Mesothelial cell of epicardium (in vitro differentiated cells): ENCODE data around the gene CEP63. TPM values are rescaled to one million over a fixed set of nuclear protein-coding genes. Genes with fewer than 3 reads are reported as not detected.

Source experiments
- DNase-seq, 2 experiments: peaks; one replicate each; pipeline ENCODE4 v3.0.0; 2021; ENCODE audit warnings: low spot score in 2 of 2; ENCODE audit not compliant: unreplicated experiment in 2 of 2
- H3K27ac Mint-ChIP-seq: 2 replicates; pipeline ENCODE4 v1.8.0; 2021; ENCODE audit warnings: mixed read lengths
- H3K27me3 Mint-ChIP-seq: 2 replicates; pipeline ENCODE4 v1.8.0; 2021; ENCODE audit warnings: low read depth, mixed read lengths
- H3K36me3 Mint-ChIP-seq: 2 replicates; pipeline ENCODE4 v1.8.0; 2021; ENCODE audit warnings: mixed read lengths
- H3K4me1 Mint-ChIP-seq: 2 replicates; pipeline ENCODE4 v1.8.0; 2021; ENCODE audit warnings: mixed read lengths
- H3K4me3 Mint-ChIP-seq: 2 replicates; pipeline ENCODE4 v1.8.0; 2021; ENCODE audit warnings: mild to moderate bottlenecking, moderate library complexity, mixed read lengths
- H3K9me3 Mint-ChIP-seq: 2 replicates; pipeline ENCODE4 v1.8.0; 2021; ENCODE audit warnings: mixed read lengths
- total RNA-seq: library from RNA; stranded (reverse); gene quantifications from 3 replicates; pipeline ENCODE4 v1.2.1, GENCODE V29; 2021
- TF ChIP-seq, protein P1 (sequence below): fragments of 200-600 bp; sonication (generic); IDR thresholded peaks from one replicate; pipeline ENCODE4 v1.5.0; 2021; ENCODE audit warnings: antibody characterized with exemption; ENCODE audit not compliant: unreplicated experiment

The CEP63 gene
- total RNA-seq, 1 donor from 2014 or later, result 22.5 TPM

- no peak for DNase-seq
- peak overlapping the region; percentile 52 for H3K27ac Mint-ChIP-seq
- H3K36me3 Mint-ChIP-seq, result peaks cover 20% of the 10 kb centered on the region
- peak overlapping the region; percentile 86 for H3K4me3 Mint-ChIP-seq
- H3K4me1 Mint-ChIP-seq, result peaks cover 36% of the 10 kb centered on the region
- H3K27me3 Mint-ChIP-seq, result no peaks in the 10 kb centered on the region
- TF ChIP-seq, protein P1, sequence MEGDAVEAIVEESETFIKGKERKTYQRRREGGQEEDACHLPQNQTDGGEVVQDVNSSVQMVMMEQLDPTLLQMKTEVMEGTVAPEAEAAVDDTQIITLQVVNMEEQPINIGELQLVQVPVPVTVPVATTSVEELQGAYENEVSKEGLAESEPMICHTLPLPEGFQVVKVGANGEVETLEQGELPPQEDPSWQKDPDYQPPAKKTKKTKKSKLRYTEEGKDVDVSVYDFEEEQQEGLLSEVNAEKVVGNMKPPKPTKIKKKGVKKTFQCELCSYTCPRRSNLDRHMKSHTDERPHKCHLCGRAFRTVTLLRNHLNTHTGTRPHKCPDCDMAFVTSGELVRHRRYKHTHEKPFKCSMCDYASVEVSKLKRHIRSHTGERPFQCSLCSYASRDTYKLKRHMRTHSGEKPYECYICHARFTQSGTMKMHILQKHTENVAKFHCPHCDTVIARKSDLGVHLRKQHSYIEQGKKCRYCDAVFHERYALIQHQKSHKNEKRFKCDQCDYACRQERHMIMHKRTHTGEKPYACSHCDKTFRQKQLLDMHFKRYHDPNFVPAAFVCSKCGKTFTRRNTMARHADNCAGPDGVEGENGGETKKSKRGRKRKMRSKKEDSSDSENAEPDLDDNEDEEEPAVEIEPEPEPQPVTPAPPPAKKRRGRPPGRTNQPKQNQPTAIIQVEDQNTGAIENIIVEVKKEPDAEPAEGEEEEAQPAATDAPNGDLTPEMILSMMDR, result no peak
- H3K9me3 Mint-ChIP-seq, result no peaks in the 10 kb centered on the region
Observed at GRCh38 chr3:134483195-134483900, 2.5 kb upstream of the CEP63 start.

GRCh38 chr3:134485075-134485717, 661 bp upstream of the CEP63 start:
- H3K4me3 Mint-ChIP-seq, result peak overlapping the region; percentile 86
- H3K27ac Mint-ChIP-seq, result peak overlapping the region; percentile 93
- peaks cover 13% of the 10 kb centered on the region for H3K36me3 Mint-ChIP-seq
- no peaks in the 10 kb centered on the region for H3K9me3 Mint-ChIP-seq
- DNase-seq, result no peak
- no peaks in the 10 kb centered on the region for H3K27me3 Mint-ChIP-seq
- TF ChIP-seq, protein P1, result no peak
- H3K4me1 Mint-ChIP-seq, result peaks cover 31% of the 10 kb centered on the region

GRCh38 chr3:134486577-134487041, 752 bp downstream of the CEP63 start:
- no peak for DNase-seq
- H3K4me1 Mint-ChIP-seq, result peaks cover 31% of the 10 kb centered on the region
- peaks cover 3% of the 10 kb centered on the region for H3K9me3 Mint-ChIP-seq
- TF ChIP-seq, protein P1, result no peak
- H3K4me3 Mint-ChIP-seq, result peak overlapping the region; percentile 86
- peaks cover 4% of the 10 kb centered on the region for H3K36me3 Mint-ChIP-seq
- peak overlapping the region; percentile 93 for H3K27ac Mint-ChIP-seq
- H3K27me3 Mint-ChIP-seq, result no peaks in the 10 kb centered on the region

GRCh38 chr3:134487406-134487805, 1.5 kb downstream of the CEP63 start:
- Mint-ChIP-seq H3K36me3 (peaks cover 4% of the 10 kb centered on the region), H3K4me1 (peaks cover 31% of the 10 kb centered on the region), H3K27me3 (no peaks in the 10 kb centered on the region), H3K4me3 (peak overlapping the region; percentile 86), H3K9me3 (peaks cover 3% of the 10 kb centered on the region), H3K27ac (peak overlapping the region; percentile 82)
- DNase-seq, result no peak
- TF ChIP-seq, protein P1, result no peak

GRCh38 chr3:134494495-134494894, 8.6 kb downstream of the CEP63 start:
- H3K27ac Mint-ChIP-seq, result no peak overlapping the region
- peaks cover 40% of the 10 kb centered on the region for H3K36me3 Mint-ChIP-seq

More at GRCh38 chr3:134494495-134494894, 8.6 kb downstream of the CEP63 start:
- H3K4me1 Mint-ChIP-seq, result no peaks in the 10 kb centered on the region
- H3K27me3 Mint-ChIP-seq, result no peaks in the 10 kb centered on the region
- H3K4me3 Mint-ChIP-seq, result no peak overlapping the region
- H3K9me3 Mint-ChIP-seq, result peaks cover 34% of the 10 kb centered on the region
- DNase-seq, result no peak
- TF ChIP-seq, protein P1, result no peak
